Endodermal cell (in vitro differentiated cells): Measurements from ENCODE around the gene DCLRE1B. TPM values are rescaled to one million over a fixed set of nuclear protein-coding genes. Genes with fewer than 3 reads are reported as not detected.

Experiments used
- DNase-seq: peaks from one replicate; pipeline ENCODE4 v3.0.0-alpha.2; 2017
- H3K27ac ChIP-seq: 2 replicates; pipeline ENCODE4 v1.5.1; 2013; ENCODE audit warnings: mild to moderate bottlenecking, low read depth, low read length, moderate library complexity
- H3K27me3 ChIP-seq: 2 replicates; pipeline ENCODE4 v1.6.1; 2013; ENCODE audit warnings: mild to moderate bottlenecking, low read length, moderate library complexity; ENCODE audit not compliant: insufficient read depth, control insufficient read depth, poor library complexity, severe bottlenecking
- H3K36me3 ChIP-seq: 2 replicates; pipeline ENCODE4 v1.7.0; 2013; ENCODE audit warnings: mild to moderate bottlenecking, low read length, moderate library complexity; ENCODE audit not compliant: control insufficient read depth, insufficient read depth
- H3K4me1 ChIP-seq: one replicate; pipeline ENCODE4 v1.7.0; 2013; ENCODE audit warnings: low read length; ENCODE audit not compliant: control insufficient read depth, insufficient read depth
- H3K4me3 ChIP-seq: 2 replicates; pipeline ENCODE4 v1.5.1; 2013; ENCODE audit warnings: mild to moderate bottlenecking, low read length, moderate library complexity
- H3K9ac ChIP-seq: 2 replicates; pipeline ENCODE4 v1.6.1; 2013; ENCODE audit warnings: mild to moderate bottlenecking, low read length, moderate library complexity; ENCODE audit not compliant: poor library complexity, severe bottlenecking; ENCODE audit errors: extremely low read depth
- H3K9me3 ChIP-seq: 2 replicates; pipeline ENCODE4 v1.6.1; 2013; ENCODE audit warnings: mild to moderate bottlenecking, low read length, moderate library complexity; ENCODE audit not compliant: control insufficient read depth
- H3K27ac Mint-ChIP-seq: 2 replicates; pipeline ENCODE4 v1.8.0; 2020; ENCODE audit warnings: mixed read lengths
- H3K27me3 Mint-ChIP-seq: 2 replicates; pipeline ENCODE4 v1.8.0; 2021; ENCODE audit warnings: mild to moderate bottlenecking, mixed read lengths; ENCODE audit not compliant: insufficient read depth
- H3K36me3 Mint-ChIP-seq: 2 replicates; pipeline ENCODE4 v1.8.0; 2020; ENCODE audit warnings: low read depth, mixed read lengths
- H3K4me1 Mint-ChIP-seq: 2 replicates; pipeline ENCODE4 v1.8.0; 2020; ENCODE audit warnings: mixed read lengths
- H3K4me3 Mint-ChIP-seq: 2 replicates; pipeline ENCODE4 v1.8.0; 2020; ENCODE audit warnings: mild to moderate bottlenecking, moderate library complexity, mixed read lengths
- H3K9me3 Mint-ChIP-seq: 2 replicates; pipeline ENCODE4 v1.8.0; 2020; ENCODE audit warnings: mild to moderate bottlenecking, mixed read lengths
- CTCF ChIP-seq: fragments of 200-600 bp; sonication (generic); conservative IDR thresholded peaks from 2 replicates; pipeline ENCODE4 v1.5.0; 2021; ENCODE audit warnings: antibody characterized with exemption, mild to moderate bottlenecking
- WGBS, 2 experiments: methylation state at CpG; one replicate each; pipeline versions ENCODE4 v1.1.5 to v1.1.7; 2013; ENCODE audit warnings: missing lambda C conversion rate in 2 of 2, mixed read lengths in 1 of 2; ENCODE audit not compliant: insufficient coverage in 1 of 2, insufficient read length in 1 of 2; 5-methylcytosine and 5-hydroxymethylcytosine counted together
- total RNA-seq, 2 donors: library from RNA; stranded (reverse); fragmentation: NEBNext Ultra II Directional in 1 of 2; extraction: Animal tissue kit (Norgen Biotek cat#: 25700) in 1 of 2; gene quantifications; 2 replicates in 1 of 2; 3 replicates in 1 of 2; pipeline ENCODE4 v1.2.1, GENCODE V29; 2021

The DCLRE1B gene
- total RNA-seq, 2 donors from 2014 or later = 7.4 to 11.0 TPM

GRCh38 chr1:113881661-113882060 is 23.5 kb upstream of the DCLRE1B start:
- DNase-seq = no peak
- Histone ChIP-seq H3K9ac (no peak overlapping the region), H3K27ac (no peak overlapping the region), H3K36me3 (no peaks in the 10 kb centered on the region), H3K4me3 (no peak overlapping the region), H3K4me1 (no peaks in the 10 kb centered on the region), H3K27me3 (no peaks in the 10 kb centered on the region), H3K9me3 (no peaks in the 10 kb centered on the region)
- Mint-ChIP-seq H3K4me1 (peaks cover 29% of the 10 kb centered on the region), H3K9me3 (no peaks in the 10 kb centered on the region), H3K4me3 (no peak overlapping the region), H3K27me3 (no peaks in the 10 kb centered on the region), H3K27ac (no peak overlapping the region), H3K36me3 (no peaks in the 10 kb centered on the region)
- no peak for TF ChIP-seq CTCF
- WGBS, 2 experiments = 92 to 100% methylated on average over 2 of the region's 2 CpGs

- H3K27me3 ChIP-seq = no peaks in the 10 kb centered on the region
- H3K27ac ChIP-seq = no peak overlapping the region
- no peaks in the 10 kb centered on the region for H3K4me1 ChIP-seq
- DNase-seq = no peak
- Mint-ChIP-seq H3K27ac (no peak overlapping the region), H3K36me3 (no peaks in the 10 kb centered on the region), H3K4me3 (no peak overlapping the region), H3K4me1 (peaks cover 4% of the 10 kb centered on the region), H3K27me3 (no peaks in the 10 kb centered on the region), H3K9me3 (no peaks in the 10 kb centered on the region)
- no peak overlapping the region for H3K9ac ChIP-seq
- H3K4me3 ChIP-seq = no peak overlapping the region
- WGBS, 2 experiments = 90 to 93% methylated on average over 13 to 17 of the region's 17 CpGs
- H3K36me3 ChIP-seq = no peaks in the 10 kb centered on the region
- no peak for TF ChIP-seq CTCF
- H3K9me3 ChIP-seq = no peaks in the 10 kb centered on the region
Observed at GRCh38 chr1:113886417-113887401, 18.4 kb upstream of the DCLRE1B start.

GRCh38 chr1:113887402-113888175 is 17.5 kb upstream of the DCLRE1B start, which contains the start of gene BCL2L15:
TSS of gene BCL2L15 (minus strand) at chr1:113887581. CDS start at chr1:113887375, 206 bp downstream.
- Histone ChIP-seq H3K27ac (no peak within 1 kb of the TSS), H3K27me3 (no peaks in the 10 kb centered on the region), H3K4me3 (no peak within 1 kb of the TSS), H3K9me3 (no peaks in the 10 kb centered on the region), H3K9ac (no peak within 1 kb of the TSS), H3K36me3 (no peaks in the 10 kb centered on the region), H3K4me1 (no peaks in the 10 kb centered on the region)
- Mint-ChIP-seq H3K27ac (no peak within 1 kb of the TSS), H3K36me3 (no peaks in the 10 kb centered on the region), H3K27me3 (no peaks in the 10 kb centered on the region), H3K4me3 (no peak within 1 kb of the TSS), H3K4me1 (peaks cover 4% of the 10 kb centered on the region), H3K9me3 (no peaks in the 10 kb centered on the region)
- WGBS, 2 experiments = 87 to 92% methylated on average over 3 to 5 of the region's 6 CpGs
- no peak for DNase-seq
- TF ChIP-seq CTCF = no peak
